Adipocyte (in vitro differentiated cells): ENCODE measurements around the gene PRRT3.

Source experiments
- DNase-seq: peaks from one replicate; pipeline ENCODE4 v3.0.0-alpha.2; 2015; ENCODE audit warnings: low read depth
- H3K27me3 ChIP-seq: replicated peaks from 2 replicates; pipeline ENCODE4 v1.7.0; 2013; ENCODE audit warnings: mild to moderate bottlenecking, low read length, moderate library complexity; ENCODE audit not compliant: control insufficient read depth, insufficient read depth
- H3K36me3 ChIP-seq: 2 replicates; pipeline ENCODE4 v1.7.0; 2013; ENCODE audit warnings: low read length, mild to moderate bottlenecking, moderate library complexity; ENCODE audit not compliant: control insufficient read depth, insufficient read depth, severe bottlenecking
- H3K4me1 ChIP-seq: 2 replicates; pipeline ENCODE4 v1.7.0; 2013; ENCODE audit warnings: mild to moderate bottlenecking, low read length, moderate library complexity; ENCODE audit not compliant: control insufficient read depth, insufficient read depth
- H3K4me3 ChIP-seq: 2 replicates; pipeline ENCODE4 v1.7.0; 2013; ENCODE audit warnings: mild to moderate bottlenecking, low read length, moderate library complexity
- H3K9ac ChIP-seq: 2 replicates; pipeline ENCODE4 v1.7.0; 2013; ENCODE audit warnings: mild to moderate bottlenecking, low read length, moderate library complexity
- H3K9me3 ChIP-seq: 2 replicates; pipeline ENCODE4 v1.7.0; 2013; ENCODE audit warnings: mild to moderate bottlenecking, low read length, moderate library complexity; ENCODE audit not compliant: control insufficient read depth

Gene PRRT3

DNA sequence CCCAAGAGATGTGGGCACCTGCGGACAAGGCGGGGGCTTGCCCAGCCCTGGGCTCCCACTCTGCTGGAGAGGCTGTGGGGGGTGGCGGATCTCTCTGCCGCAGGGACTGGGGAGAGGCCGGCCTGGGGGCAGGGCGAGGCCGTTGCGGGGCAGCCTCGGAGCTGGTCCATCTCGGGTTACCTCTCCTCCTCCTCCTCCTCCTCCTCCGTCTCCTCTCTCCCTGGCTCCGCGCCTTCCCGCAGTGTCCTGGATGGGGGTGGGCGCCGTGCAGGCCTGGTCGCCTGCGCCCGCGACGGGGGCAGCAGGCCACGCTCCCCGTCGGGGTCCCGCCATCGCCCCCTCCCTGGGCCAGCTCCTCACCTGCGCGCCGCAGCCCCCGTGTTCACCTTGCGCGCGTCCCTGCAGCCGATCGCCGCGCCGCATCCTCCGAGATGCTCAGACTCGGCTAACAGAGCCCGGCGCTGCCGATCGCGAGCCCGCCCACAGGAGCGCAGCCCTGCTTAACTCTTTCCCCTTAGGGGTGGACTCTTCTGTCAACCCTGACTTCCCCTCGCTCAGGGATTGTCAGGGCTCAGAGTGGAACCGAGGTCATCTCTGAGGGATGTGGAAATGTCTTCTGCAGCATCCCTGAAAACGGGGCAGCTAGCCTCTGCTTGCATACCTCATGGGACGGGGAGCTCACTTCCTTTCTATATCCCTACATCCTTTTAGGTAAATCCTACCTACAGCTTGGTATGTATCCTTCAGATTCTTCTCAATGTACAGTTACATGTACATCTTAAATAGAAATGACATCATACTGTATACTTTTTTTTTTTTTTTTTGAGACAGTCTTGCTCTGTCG, at the start of gene PRRT3:
Gene PRRT3, minus strand, starts transcription at position 447 of the 844 bp plus-strand sequence. CDS start 2,293 bp downstream, outside the sequence.
- H3K36me3 ChIP-seq = peaks cover 8% of the 10 kb centered on the region
- peak; percentile 61 for DNase-seq

DNA sequence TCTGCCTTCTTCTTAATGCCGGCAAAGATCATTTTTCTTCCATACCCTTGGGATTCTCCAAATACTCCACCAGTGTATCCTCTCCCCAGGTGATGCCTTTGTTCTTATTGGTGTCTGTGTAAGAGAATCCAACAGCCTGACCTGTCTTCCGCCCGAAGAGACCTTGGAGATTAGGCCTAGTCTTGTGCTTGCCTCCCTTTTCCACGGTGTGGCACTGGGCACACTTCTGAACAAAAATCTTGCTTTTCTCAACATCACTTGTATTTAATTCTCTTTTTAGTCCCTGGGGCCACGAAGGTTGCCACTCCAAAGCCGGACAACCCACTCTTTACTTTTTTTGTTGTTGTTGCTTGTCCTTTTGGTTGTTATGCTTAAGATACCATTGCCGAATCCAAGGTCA, 48.5 kb upstream of the PRRT3 start:
- no peak overlapping the region for H3K4me3 ChIP-seq
- H3K4me1 ChIP-seq = no peaks in the 10 kb centered on the region
- H3K27me3 ChIP-seq = no peaks in the 10 kb centered on the region
- H3K9ac ChIP-seq = no peak overlapping the region
- no peaks in the 10 kb centered on the region for H3K9me3 ChIP-seq
- no peak for DNase-seq
- H3K36me3 ChIP-seq = peaks cover 3% of the 10 kb centered on the region

More for the DNA sequence above, at the start of gene PRRT3:
- peak within 1 kb of the TSS; percentile 85 for H3K4me3 ChIP-seq
- peaks cover 31% of the 10 kb centered on the region for H3K4me1 ChIP-seq
- no peaks in the 10 kb centered on the region for H3K27me3 ChIP-seq
- no peaks in the 10 kb centered on the region for H3K9me3 ChIP-seq
- H3K9ac ChIP-seq = peak within 1 kb of the TSS; percentile 65

DNA sequence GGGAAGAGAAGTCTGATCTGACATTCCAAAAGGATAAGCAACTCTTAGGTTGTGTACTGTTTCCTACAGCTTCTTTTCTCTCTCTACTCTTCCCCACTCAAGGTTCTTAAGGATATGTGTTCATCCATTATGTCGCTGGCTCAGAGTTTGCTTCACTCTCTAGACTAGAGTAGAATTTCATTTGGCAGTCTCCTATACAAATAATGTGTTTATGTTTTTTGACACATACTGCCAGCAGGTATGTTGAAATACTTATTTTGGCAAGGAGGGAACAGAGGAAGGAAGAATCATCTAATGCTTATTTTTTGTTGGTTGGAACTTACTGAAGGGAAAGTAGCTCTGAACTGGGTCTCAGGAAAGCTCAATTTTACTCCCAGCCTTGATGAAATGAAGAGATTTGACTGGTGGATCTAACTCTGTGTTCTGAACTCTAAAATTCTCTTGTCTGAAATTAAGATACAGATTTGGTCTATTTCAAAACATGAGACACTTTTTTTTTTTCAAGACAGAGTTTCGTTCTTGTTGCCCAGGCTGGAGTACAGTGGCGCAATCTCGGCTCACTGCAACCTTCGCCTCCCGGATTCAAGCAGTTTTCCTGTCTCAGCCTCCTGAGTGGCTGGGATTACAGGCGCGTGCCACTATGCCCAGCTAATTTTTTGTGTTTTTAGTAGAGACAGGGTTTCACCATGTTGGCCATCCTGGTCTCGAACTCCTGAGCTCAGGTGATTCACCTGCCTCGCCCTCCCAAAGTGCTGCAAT, 42.1 kb upstream of the PRRT3 start:
- Histone ChIP-seq H3K27me3 (no peaks in the 10 kb centered on the region), H3K9me3 (no peaks in the 10 kb centered on the region), H3K36me3 (peaks cover 3% of the 10 kb centered on the region), H3K9ac (peak overlapping the region; percentile 19), H3K4me1 (peaks cover 16% of the 10 kb centered on the region), H3K4me3 (peak overlapping the region; percentile 15)
- DNase-seq = peak; percentile 89

DNA sequence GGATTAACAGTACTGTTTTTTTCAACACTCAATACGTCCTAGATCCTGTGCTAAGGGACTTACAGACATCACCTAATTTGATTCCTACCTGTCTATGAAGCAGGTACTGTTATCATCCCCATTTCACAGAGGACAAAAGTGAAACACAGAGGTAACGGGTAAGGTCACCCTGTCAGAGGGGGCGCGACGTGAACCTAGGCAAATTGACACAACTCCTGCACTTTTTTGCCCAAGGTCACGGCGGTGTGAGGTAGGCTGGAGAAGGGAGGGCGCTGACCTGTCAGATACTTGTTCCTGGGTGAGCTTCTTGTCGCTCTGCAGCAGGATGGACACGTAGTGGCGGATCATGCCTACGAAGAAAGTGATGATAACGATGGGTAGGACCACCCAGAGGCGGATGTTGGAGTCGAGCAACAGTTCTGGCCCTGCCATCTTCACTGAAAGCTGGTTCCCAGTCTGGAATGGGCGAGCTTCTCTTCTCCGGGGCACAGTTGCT, 34.1 kb upstream of the PRRT3 start:
- peaks cover 34% of the 10 kb centered on the region for H3K4me1 ChIP-seq
- peak overlapping the region; percentile 88 for H3K4me3 ChIP-seq
- peak overlapping the region; percentile 92 for H3K9ac ChIP-seq
- no peaks in the 10 kb centered on the region for H3K27me3 ChIP-seq
- DNase-seq = no peak
- peaks cover under 1% of the 10 kb centered on the region for H3K36me3 ChIP-seq
- no peaks in the 10 kb centered on the region for H3K9me3 ChIP-seq

DNA sequence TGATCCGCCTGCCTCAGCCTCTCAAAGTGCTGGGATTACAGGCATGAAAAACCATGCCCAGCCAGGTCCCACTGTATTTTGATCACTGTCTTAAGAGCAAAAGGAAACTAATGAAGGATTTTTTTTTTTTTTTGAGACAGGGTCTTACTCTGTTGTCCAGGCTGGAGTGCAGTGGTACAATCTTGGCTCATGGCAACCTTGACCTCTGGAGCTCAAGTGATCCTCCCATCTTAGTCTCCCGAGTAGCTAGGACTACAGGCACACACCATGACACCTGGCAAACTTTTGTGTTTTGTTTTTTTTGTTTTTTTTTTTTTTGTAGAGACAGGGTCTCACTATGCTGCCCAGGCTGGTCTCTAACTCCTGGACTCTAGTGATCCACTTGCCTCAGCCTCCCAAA, 28.0 kb upstream of the PRRT3 start:
- peaks cover 22% of the 10 kb centered on the region for H3K36me3 ChIP-seq

DNA sequence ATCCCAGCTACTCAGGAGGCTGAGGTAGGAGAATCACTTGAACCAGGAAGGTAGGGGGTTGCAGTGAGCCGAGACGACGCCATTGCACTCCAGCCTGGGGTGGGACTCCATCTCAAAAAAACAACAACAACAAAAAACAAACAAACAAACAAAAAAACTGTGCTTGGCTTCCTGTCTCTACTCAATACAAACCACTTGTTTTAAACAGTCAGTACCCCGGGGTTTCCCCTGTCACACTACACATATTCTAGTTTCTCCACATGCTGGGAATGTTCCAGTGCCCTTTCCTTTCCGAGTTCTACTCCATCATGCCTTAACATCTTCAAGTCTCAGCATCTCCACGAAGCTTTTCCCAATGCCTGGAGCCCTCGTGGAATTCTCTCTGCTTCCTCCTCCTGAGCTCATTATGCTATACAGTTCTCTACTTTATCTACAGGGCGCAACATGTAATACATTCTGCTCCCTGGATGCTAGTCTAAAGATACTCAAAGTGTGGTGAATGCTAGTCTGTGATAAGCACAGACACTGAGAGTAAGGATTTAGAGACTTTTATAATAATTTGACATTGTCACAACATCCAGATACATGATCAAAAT, 26.6 kb upstream of the PRRT3 start:
- H3K4me3 ChIP-seq = no peak overlapping the region
- no peaks in the 10 kb centered on the region for H3K27me3 ChIP-seq
- H3K36me3 ChIP-seq = peaks cover 33% of the 10 kb centered on the region
- DNase-seq = no peak
- no peak overlapping the region for H3K9ac ChIP-seq
- H3K4me1 ChIP-seq = peaks cover 56% of the 10 kb centered on the region
- H3K9me3 ChIP-seq = no peaks in the 10 kb centered on the region

More for the DNA sequence above, 28.0 kb upstream of the PRRT3 start:
- Histone ChIP-seq H3K27me3 (no peaks in the 10 kb centered on the region), H3K9me3 (no peaks in the 10 kb centered on the region), H3K4me3 (no peak overlapping the region), H3K9ac (no peak overlapping the region), H3K4me1 (peaks cover 58% of the 10 kb centered on the region)
- no peak for DNase-seq

DNA sequence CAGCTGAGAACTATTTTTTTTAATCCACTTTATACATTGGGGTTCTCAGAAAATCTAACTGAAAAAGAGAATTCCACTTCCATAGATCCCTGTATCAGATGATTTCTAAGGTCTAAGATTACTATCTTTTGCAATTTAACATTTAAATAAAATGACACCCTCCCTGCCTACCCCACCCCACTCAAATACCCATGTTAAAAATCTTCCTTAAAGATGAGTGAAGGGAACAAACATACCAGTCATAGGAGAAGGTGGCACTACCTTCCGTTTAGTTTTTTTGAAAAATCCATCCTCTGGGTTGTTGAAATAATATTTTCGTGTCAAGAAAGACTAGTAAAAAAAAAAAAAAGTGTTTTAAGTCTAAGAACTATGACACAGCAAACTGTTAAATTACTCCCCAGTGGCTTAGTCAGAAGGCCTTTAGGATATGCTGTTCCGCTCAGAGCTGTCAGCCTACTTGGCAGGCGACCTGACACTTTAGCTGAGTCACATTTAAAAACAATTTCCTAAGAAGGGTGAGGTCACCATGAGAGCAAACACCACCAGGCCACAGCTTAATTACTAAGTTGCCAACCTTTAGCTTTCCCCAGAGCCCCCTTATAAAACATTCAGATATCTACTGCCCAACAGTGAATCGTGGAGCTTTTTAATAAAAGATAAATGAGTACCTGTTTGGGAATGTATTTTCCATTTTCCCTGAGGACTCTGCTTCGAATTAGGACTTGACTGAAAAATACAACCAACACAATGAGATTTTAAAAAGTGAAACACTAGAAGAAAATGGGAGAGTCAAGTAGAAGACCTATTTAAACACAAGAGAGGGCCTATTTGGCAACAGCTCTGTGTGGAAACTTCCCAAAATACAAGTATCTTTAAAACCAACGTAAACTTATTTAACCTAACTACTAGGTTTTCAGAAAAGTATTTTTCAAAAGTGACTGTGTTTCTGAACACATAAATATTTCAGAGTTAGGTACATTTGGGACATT, 24.8 kb upstream of the PRRT3 start:
- Histone ChIP-seq H3K4me3 (peak overlapping the region; percentile 69), H3K36me3 (peaks cover 50% of the 10 kb centered on the region), H3K9me3 (no peaks in the 10 kb centered on the region), H3K9ac (peak overlapping the region; percentile 84), H3K27me3 (no peaks in the 10 kb centered on the region), H3K4me1 (peaks cover 49% of the 10 kb centered on the region)
- peak; percentile 95 for DNase-seq

DNA sequence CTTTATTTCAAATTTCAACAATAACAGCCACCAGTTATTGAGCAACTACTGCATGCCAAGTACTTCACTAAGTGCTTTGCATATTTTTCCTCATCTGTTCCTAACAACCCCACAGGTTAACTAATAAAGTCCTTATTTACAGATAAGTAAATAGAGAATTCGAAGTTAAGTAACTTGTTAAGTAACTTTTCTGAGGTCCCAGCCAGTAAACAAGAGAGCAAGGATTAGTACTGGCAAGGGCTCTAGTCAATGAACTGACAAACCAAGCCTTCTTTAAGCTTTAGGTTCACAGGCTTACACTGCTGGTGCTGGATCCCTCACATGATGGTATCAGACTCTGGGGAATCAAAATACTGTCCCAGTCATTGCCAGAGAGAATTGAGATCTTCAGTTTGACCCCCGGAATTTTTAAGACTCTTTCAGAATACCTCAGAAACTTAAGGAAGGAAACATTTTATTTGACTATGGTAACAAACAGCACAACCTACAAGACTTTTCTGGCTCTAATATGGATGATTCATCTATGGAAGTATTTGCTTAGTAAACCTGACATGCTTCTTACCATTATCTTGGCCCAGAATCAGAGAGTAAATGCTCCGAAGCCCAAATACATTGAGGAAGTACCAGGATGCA, 17.9 kb upstream of the PRRT3 start:
- peaks cover 24% of the 10 kb centered on the region for H3K4me1 ChIP-seq
- DNase-seq = peak; percentile 67
- no peaks in the 10 kb centered on the region for H3K9me3 ChIP-seq
- H3K9ac ChIP-seq = peak overlapping the region; percentile 50
- H3K27me3 ChIP-seq = no peaks in the 10 kb centered on the region
- no peak overlapping the region for H3K4me3 ChIP-seq
- peaks cover 81% of the 10 kb centered on the region for H3K36me3 ChIP-seq

DNA sequence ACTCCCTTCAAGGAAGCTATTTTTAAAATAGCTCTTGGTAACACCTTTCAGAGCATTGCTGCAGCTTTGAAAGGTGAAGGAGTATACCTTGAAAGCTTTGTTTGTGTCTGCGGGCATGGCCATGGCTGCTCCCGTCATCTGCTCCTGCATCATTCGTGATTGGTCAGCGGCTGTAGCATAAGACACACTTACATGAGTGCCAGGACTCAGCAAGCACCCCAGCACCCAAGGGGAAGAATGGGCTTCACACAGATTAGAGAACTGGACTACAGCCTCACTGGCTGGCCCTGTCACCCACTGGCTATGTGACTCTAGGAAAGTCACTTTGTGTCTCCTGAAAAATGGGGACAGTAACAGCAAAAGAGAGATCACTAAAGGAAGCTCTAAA, 17.4 kb upstream of the PRRT3 start:
- peaks cover 83% of the 10 kb centered on the region for H3K36me3 ChIP-seq
- no peak overlapping the region for H3K4me3 ChIP-seq
- peak overlapping the region; percentile 50 for H3K9ac ChIP-seq
- peaks cover 24% of the 10 kb centered on the region for H3K4me1 ChIP-seq
- no peaks in the 10 kb centered on the region for H3K9me3 ChIP-seq
- no peaks in the 10 kb centered on the region for H3K27me3 ChIP-seq
- DNase-seq = no peak

DNA sequence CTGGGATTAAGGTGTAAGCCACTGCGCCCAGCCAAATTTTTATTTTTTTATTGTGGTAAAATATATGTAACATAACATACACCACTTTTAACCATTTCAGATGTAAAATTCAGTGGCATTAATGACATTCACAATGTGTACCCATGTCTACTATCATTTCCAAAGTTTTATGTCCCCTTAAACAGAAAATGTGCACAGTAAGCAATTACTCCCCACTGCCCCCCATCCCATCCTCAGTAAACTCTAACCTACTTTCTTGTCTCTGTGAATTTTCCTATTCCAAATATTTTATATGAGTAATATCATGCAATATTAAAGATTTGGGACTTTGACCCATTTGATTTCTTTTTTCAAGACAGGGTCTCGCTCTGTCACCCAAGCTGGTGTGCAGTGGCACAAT, 14.6 kb upstream of the PRRT3 start:
- Histone ChIP-seq H3K27me3 (no peaks in the 10 kb centered on the region), H3K4me3 (no peak overlapping the region), H3K9ac (no peak overlapping the region), H3K4me1 (peaks cover 15% of the 10 kb centered on the region), H3K36me3 (peaks cover 67% of the 10 kb centered on the region), H3K9me3 (no peaks in the 10 kb centered on the region)
- no peak for DNase-seq
